Middle frontal gyrus (tissue), 1 donor: ENCODE results near the gene RHEX.

Source experiments
- DNase-seq: peaks from one replicate; pipeline ENCODE4 v3.0.0-alpha.2; 2015; ENCODE audit warnings: low spot score; ENCODE audit errors: extremely low spot score

The RHEX gene

DNA sequence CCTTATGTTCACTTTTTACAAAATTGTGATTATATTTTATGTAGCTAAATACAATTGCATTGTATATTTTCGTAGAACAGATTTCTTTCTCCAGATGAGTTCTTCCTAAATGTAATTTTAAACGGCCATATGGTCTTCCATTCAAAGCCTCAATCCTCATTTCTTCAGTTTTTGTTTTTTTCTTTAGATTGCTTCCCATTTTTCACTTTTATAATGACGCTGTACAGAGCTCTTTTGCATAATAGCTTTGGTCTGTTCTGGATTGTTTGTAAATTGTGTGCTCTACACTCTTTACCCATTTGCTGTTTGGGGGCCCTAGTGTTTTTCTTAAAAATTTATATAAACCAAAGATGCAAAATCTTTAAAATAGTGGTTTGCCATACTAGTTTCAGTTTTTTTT lies 36.4 kb downstream of the RHEX start:
- DNase-seq, result no peak

GRCh38 chr1:206094024-206094423 lies 41.1 kb downstream of the RHEX start:
- no peak for DNase-seq

- no peak for DNase-seq
Observed at GRCh38 chr1:206097381-206097780, 44.4 kb downstream of the RHEX start.

DNA sequence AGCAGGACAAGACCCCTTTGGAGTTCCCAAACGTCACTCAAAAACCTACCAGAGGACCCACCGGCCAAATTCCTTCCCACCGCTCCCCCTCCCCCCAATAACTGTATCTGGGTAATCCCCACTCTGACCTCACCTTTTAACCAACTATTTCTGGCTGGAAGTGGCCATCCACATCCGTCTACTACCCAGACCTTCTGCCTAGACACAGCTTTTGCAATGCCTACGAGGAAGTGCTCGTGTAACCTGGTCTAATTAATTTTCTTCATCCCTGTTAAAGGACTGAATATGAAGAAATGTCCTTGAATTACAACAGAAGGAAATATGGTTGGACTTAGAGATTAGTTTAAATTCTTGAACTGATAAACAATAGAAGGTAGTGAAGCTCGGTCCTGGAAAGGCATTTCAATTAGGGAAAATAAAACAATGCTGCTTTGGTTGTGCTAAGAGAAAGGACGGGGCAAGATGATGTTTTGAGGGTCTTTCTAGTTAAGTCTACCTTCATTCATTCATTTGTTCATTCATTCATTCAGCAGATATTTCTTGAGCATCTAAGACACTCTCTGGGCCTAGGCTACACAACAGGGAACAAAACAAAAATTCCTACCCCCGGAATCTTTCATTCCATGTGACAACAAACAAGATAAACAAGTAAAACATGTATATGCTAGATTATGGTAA lies 45.4 kb downstream of the RHEX start:
- DNase-seq, result no peak

GRCh38 chr1:206100226-206100815 lies 47.3 kb downstream of the RHEX start:
- DNase-seq, result no peak

- DNase-seq, result no peak
Observed at GRCh38 chr1:206101351-206102045, 48.5 kb downstream of the RHEX start.

DNA sequence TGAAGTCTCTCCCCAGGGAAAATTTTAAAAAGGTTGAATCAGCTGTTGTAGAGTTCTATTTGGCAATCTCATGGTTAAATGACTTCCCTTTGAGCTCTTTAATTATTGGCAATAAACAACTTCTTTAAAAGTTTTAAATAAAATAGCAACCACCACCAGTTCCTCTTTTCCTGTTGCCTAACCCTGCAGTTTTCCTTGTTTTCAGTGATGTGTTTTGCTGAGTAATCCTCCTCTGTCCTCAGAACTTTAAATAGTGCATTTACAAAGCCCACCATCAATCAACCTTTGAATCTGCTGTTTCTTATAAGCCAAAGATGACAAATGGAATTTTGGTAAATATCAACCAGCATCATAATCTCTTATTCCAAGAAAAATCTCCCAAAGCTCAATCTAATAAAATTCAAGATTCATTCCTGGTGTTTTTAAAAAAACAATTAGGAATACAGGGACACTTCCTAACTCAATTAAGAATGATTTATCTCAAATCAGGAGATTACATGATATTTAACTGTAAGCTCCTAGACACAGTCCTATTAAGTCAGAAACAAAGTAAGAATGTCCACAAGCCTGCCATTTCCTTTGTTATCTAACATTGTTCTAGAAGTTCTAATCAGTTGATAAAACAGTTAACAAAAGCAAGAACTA lies 49.4 kb downstream of the RHEX start:
- no peak for DNase-seq

- DNase-seq, result no peak
Observed at GRCh38 chr1:206103979-206104378, 51.0 kb downstream of the RHEX start.

GRCh38 chr1:206105464-206105995 lies 52.6 kb downstream of the RHEX start:
- DNase-seq, result no peak

DNA sequence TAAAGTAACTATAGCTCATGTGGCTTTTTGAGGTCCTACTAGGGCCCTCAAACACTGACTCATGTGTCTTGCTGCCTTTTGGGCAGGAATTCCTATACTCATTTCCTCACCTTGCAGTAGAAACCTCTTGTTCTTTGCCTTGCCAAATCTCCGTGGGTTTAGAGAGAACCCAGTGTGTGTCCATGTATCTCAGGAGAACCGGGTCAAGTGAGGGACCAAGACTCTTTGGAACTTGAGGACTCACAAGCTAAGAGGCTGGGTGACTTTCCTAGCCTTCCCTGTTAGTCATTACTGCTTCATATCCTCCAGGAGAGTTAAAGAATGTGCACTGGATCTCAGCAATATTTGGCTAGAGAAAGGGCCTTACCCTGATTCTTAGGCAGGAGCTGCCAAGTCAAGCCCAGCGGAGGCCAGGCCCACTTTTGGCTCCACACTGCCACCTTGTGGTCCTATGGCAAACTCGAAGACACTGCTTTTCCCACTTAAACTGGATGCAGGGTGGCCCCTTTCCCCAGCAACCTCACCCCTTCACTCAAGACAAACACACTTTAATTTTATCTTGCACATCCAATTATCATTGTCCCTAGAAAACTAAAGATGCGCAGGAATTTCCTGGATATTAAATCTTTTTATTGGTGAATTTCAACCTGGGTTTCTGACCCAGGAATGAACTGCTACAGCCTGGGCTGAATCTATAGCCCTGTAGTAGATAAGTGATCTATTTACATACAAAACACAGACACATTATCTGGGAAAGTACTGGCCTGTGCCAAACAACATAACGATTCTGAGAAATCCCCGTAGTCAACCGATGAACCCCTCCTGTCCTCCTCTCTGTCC lies 53.6 kb downstream of the RHEX start:
- peak; percentile 78 for DNase-seq

DNA sequence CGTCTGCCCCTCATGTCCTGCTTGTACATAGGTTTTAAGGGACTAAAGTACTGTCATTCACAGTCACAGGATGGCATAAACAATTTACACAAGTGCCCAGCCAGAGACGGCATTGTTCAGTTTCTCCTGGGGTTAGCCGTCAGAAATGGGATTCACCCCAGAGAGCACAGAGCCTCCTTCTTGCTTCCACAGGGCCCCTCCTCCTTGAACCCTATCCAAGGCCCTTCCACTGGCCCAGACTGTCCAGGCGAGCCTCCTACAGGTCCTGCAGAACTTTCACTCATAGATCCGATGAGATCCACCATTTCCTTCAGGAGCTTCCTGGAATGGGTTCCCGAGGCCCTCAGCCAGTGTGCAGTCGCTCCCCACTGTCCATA lies 54.2 kb downstream of the RHEX start:
- DNase-seq, result no peak

DNA sequence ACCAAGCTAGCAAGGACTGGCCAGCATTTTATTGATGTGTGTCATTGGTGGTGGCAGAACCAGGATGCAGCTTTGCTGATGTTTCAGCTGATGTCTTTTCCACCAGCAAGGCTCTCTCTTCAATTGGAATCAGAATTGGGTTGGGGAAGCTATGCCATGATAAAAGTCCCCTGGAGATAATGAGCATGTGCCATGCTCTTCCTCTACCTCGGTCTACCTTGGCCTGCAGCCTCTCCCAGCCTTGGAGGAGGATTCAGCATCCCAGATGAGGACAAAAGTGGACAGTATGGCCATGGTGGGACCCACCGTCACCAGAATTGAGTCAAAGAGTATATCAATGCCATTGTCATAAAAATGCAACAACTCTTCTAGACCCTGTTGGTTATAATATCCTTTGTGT lies 55.7 kb downstream of the RHEX start:
- DNase-seq, result no peak

GRCh38 chr1:206109718-206110117 lies 56.7 kb downstream of the RHEX start:
- no peak for DNase-seq

DNA sequence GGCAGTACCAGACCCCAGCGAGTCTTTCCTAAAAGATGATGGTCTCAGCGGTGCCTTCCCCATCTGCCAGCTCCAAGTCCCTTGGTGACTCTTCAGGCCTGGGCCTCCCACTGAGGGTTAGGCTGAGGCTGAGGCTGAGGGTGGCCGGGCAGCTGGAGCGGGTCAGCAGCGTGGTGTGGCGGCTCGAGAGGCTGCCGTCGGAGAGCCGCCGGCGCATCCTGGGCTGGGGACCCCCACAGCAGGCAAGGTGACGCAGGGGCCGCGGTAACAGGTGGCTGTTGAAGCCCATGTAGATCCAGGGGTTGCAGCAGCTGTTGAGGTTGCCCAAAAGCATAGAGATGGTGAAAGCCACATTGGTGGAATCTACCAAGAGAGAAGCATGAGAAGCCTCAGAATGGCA lies 57.2 kb downstream of the RHEX start:
- DNase-seq, result no peak

GRCh38 chr1:206110820-206111219 lies 57.8 kb downstream of the RHEX start:
- no peak for DNase-seq

GRCh38 chr1:206111271-206111927 lies 58.4 kb downstream of the RHEX start:
- no peak for DNase-seq

DNA sequence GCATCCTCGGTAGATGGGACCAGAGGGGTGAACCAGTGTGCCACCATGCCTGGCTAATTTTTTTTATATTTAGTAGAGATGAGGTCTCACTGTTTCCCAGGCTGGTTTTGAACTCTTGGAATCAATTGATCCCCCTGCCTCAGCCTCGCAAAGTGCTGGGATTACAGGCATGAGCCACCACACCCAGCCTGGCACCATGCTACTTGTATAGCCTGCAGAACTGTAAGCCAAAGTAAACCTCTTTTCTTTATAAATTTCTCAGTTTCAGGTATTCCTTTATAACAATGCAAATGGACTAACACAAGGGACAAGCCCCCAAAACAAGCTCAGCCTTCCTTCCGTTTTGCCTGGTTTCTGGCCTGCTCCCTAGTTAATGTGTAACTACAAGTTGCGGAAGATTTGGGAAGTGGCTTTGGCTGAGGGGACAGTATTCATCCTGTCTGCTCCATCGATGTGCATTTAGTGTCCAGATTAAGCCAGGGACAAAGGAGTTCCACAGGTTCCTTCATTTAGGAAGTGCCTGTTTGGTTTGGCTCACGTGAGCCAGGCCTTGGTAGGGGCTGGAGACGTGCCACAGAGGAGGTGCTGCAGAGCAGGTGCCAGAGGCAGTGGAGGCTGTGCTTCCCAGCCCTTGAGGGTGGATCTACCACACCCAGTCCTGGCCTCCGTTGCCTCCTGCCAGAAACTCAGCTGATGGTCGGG lies 59.8 kb downstream of the RHEX start:
- no peak for DNase-seq

GRCh38 chr1:206114692-206115640 lies 62.0 kb downstream of the RHEX start:
- DNase-seq, result no peak

DNA sequence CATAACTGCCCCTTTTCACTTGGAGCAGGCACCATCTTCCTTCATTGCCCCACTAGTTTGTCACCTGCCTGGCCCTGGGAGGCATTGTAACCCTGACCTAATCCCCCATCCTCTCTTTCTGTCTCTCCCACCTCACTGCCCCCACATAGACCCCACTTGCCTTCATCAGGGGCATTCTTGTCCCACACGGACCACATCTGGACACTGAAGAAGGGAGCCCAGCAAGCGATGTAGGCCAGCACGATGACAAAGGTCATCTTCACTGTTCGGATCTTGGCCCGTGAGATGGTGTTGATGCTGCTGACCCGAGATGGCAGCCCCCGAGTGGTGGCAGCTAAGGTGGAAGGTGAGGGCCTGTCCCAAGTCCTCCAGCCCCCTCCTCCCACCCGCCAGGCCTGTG lies 62.8 kb downstream of the RHEX start:
- no peak for DNase-seq
